Stimulated activated CD8-positive, alpha-beta memory T cell treated with anti-CD3 and anti-CD28 coated beads, Interleukin-15, amount 100 ng/mL, for 24 hours (primary cell): Measurements from ENCODE around the gene RBM5.

Source experiments
- DNase-seq: peaks from one replicate; pipeline ENCODE4 v3.0.0-alpha.2; 2020; ENCODE audit warnings: low read depth

Gene RBM5

DNA sequence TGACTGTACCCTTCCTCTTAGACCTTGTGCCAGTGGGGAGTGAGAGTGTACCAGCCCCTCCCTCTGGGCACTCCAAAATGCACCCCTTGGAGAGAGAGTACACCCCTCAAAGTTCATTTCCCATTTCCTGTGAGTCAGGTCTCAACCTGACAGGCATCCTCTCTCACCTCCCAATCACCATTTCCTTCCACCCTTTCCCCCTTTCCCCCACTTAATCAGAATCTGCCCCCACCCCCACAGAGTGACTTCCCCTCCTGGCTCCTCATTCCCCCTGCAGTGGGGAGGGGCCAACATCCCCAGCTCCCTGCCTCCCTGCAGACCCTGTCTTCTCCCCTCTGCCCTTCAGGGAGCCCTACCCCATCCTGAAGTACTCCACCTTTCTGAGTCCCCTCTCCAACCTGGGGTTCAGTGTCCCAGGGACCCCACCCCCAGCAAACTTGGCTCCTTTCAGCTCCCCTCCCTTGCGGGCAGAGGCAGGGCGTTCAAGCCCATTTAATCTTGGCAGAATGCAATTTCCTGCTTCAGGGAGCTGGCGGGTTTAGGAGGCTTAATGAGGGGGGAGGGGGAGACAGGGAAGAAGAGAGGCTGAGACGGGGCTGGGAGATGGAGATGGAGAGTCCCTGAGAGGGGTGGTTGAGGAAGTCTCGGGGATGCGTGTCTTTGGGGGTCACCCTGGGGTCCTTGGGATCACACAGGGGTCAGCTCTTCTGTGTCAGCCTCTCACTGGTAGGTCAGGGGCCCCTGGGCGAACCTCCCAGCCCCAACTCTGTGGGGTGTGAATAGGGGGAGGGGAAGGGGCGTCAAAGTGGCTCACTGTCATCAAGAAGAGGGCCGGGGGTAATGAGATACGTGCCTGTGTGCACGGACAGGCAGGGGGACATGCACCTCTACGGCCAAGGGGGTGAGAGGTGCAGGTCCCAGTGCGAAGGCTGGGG is 49.8 kb downstream of the RBM5 start:
- DNase-seq = no peak

DNA sequence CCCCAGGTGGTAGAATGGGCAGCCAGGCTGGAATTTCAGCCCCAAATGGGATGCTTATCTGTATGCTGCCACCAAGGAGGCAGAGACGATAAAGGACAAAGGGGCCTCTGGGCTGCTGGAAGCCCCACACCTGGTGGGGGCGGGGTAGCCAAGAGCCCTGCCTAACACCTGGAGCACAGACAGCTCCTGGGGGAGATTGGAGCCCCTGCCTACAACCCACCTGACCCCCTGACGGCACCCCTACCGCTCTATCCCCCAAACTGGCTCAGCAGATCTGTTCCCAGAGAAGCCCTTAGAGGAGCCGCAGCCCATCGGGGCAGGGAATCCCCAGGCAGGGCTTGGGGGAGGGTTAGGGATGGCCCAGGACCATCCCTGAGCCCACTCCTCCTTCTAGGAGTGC is 50.6 kb downstream of the RBM5 start:
- no peak for DNase-seq

DNA sequence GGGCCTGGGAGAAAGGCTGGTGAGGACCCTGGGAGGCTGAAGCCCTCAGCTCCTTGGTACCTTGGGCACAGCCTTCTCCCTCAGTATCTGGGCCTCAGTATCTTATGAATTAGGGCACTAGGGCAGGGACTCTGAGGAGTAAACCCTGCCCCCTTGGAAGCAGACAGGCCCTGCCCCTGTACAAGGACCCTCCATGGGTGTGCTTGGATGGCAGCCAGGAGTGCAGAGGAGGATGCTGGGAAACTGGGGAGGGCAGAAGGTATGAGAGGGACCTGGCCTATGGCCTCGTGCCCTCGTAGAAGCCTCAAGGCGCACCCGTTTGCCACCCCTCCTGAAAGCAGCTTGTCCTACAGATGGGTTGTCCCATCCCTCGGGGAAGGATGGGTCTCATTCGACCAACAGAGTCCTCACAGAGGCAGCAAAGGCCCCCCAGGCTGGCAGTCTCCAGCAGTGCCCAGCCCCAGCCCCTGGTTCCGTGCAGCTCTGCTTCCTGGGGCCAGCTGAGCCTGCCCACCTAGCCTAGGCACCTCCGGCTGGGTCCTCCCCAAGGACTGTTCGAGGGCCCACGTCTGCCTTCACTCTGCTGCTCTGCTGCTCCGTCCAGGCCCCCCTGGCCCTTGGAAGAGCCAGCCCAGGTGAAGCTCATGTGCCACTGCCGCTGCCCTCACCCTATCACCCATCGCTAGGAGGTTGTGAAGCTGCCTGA is 51.2 kb downstream of the RBM5 start:
- no peak for DNase-seq

DNA sequence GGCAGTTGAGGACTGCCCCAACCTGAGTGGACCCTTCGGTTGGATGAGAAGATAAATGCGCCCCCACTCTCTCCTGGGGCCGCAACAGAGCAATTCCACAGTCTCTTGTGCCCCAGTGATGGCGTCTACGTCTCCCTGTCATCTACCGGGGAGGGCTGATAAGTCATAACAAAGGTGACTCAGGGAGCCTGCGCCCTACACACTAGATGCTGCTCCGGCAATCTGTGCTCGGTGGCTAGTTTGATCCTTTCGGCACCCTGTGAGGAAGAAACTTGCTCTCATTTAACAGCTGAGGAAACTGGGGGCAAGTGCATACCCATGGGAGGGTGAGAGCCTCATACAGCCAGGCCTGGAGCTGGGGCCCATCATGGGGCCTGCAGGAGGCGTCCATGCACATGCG is 52.3 kb downstream of the RBM5 start:
- no peak for DNase-seq

- DNase-seq = no peak
These were observed 57.7 kb downstream of the RBM5 start for GRCh38 chr3:50146316-50146901.

DNA sequence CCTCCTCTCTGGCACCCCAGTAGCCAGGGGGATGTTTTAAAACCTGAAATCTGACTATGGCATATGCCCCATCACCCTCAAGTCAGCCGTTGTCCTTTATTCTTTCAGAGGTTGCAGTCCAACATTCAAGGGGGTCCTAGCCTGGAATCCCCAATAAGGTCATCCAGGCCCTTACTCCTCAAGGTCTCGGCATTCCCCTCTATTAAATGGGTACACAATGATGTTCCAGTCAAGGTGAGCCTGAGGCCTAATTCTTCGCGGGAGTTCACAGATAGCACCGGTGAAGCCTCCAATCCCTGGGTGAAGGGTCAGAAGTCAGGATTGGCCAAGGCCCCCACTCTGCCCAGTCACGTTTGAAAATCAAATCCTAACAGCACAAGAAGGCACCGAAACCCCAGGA is 58.3 kb downstream of the RBM5 start:
- no peak for DNase-seq

- DNase-seq = no peak
These were observed 58.7 kb downstream of the RBM5 start for GRCh38 chr3:50147447-50147846.

DNA sequence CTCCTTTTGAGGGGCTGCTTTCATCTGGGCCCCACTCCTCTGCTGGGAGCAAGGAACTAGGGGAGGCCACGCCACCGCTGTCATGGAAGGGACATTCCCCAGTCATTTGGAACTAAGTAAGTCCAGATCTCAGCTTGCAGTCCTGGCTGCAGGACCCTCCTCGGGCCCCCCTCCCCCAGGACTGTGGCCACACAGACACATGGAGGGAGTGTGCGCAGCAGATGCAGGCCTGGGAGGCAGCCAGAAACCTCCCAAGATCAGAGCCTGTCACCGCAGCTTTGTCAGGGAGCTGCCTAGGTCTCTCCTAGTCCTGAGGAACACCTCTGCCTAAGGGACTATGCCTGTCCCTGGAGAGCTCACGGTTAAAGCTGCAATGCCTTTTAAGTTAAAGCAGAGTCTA is 59.1 kb downstream of the RBM5 start:
- DNase-seq = no peak

GRCh38 chr3:50150404-50150750 is 61.7 kb downstream of the RBM5 start:
- no peak for DNase-seq

GRCh38 chr3:50150863-50151686 is 62.4 kb downstream of the RBM5 start:
- DNase-seq = no peak

DNA sequence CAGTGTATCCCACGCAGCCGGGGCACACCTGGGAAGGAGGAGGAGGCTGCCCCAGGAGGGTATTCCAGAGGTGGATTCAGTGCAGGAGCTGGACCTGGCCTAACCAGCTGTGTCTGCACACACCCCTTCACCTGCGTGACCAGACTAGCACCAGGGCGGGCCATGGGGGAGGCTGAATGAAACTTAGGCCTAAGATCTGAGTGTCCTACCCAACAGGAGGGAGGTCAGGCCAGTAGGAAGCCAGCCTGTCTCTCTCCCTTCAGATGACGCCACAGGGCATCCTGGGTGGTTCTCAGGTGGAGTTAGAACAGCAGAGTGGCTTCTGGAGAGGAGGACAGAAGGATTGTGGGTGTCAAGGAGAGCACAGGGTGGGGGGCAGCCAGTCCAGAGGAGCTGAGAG is 63.0 kb downstream of the RBM5 start:
- DNase-seq = no peak

GRCh38 chr3:50153782-50154475 is 65.2 kb downstream of the RBM5 start:
- DNase-seq = no peak

- DNase-seq = no peak
These were observed 65.7 kb downstream of the RBM5 start for GRCh38 chr3:50154476-50154839.

- DNase-seq = peak; percentile 36
These were observed 66.2 kb downstream of the RBM5 start, which contains the start of gene SEMA3F for GRCh38 chr3:50154840-50155490. TSS of gene SEMA3F (plus strand) at chr3:50155324. CDS start at chr3:50159623, 4,299 bp downstream.

GRCh38 chr3:50155491-50155878 is 66.8 kb downstream of the RBM5 start:
- DNase-seq = no peak

DNA sequence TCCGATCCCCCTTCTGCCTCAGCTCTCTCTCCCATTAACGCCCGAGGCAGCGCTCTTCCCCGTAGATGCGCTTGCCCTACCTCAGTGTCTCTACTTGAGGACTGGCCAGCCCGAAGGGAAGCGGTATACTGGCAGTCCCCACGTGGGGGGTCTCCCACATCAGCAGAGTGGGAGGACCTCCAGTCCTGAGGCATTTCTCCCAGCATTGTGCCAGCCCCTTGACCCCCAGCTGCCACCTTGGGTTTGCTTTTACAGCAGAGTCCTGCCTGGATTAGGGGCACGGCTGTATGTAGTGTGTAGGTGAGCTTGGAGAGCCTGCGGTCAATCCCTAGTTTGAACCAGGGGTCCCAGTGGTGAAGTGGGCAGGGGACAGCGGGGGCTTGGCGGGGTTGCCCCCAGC is 67.2 kb downstream of the RBM5 start:
- no peak for DNase-seq

GRCh38 chr3:50156549-50157493 is 68.1 kb downstream of the RBM5 start:
- DNase-seq = no peak

GRCh38 chr3:50157827-50158529 is 69.3 kb downstream of the RBM5 start:
- DNase-seq = no peak

DNA sequence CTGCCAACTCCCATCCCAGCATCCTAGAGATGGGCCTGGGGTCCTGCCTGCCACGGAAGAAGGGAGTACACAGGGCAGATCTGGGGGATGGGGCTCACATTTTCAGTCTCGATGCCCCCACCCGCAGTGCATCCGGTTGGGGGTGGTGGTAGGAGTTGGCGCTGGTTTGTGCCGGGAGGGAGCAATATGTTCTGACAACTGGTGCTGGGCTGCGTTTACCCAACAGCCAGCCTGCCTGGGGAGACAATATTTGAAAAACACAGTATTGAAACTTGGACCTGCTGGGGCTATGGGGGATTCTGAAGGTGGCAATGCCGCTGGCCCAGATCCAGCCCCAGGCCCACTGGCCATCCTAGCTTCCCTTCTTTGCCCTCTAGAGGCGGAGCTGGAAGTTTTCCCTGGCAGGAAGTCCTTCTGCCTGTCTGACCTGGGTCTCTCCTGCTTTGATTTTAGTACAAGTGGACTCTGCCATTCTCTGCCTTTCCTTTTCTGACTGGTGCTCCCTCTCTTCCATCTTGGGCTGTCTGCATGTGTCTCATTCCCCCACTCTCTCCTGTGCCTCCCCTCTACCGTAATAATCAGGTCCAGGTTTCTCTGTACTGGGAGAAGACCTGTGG is 69.9 kb downstream of the RBM5 start:
- no peak for DNase-seq
